Measurements from ENCODE around the gene LRFN5. TPM values are rescaled to one million over a fixed set of nuclear protein-coding genes. Genes with fewer than 3 reads are reported as not detected.

The LRFN5 gene
- polyA plus RNA-seq, 3 donors, result not detected

DNA sequence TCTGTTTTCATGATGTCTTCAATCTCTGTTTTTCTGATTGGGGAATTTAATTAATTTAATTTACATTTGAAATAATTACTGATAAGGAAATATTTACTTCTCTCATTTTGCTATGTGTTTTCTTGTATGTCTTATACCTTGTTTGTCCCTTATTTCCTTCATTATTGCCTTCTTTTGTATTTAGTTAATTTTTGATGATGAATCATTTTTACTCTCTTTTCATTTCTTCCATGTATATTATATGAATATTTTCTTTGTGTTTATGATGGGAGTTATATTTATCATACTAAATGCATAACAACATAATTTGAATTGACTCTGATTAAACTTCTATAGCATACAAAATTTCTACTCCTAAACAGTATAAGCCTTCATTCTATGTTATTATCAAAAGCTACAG, 309.6 kb downstream of the LRFN5 start:
- TF ChIP-seq, protein P1, sequence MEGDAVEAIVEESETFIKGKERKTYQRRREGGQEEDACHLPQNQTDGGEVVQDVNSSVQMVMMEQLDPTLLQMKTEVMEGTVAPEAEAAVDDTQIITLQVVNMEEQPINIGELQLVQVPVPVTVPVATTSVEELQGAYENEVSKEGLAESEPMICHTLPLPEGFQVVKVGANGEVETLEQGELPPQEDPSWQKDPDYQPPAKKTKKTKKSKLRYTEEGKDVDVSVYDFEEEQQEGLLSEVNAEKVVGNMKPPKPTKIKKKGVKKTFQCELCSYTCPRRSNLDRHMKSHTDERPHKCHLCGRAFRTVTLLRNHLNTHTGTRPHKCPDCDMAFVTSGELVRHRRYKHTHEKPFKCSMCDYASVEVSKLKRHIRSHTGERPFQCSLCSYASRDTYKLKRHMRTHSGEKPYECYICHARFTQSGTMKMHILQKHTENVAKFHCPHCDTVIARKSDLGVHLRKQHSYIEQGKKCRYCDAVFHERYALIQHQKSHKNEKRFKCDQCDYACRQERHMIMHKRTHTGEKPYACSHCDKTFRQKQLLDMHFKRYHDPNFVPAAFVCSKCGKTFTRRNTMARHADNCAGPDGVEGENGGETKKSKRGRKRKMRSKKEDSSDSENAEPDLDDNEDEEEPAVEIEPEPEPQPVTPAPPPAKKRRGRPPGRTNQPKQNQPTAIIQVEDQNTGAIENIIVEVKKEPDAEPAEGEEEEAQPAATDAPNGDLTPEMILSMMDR (IDR thresholded peaks at IDR 0.05), result no peak
- Histone ChIP-seq H2AFZ (ENCODE audit: insufficient read depth, low read depth, low read length, poor library complexity, severe bottlenecking) (no peak overlapping the region), H3K9ac (ENCODE audit: insufficient read depth, low read length, poor library complexity, severe bottlenecking) (no peak overlapping the region), H3K36me3 (replicated peaks in 1 of 2; ENCODE audit: control insufficient read depth in 1 of 2, insufficient read depth in 2 of 2, low read length in 2 of 2) (no peaks in the 10 kb centered on the region), H3K4me2 (replicated peaks; ENCODE audit: extremely low read depth, low read length, poor library complexity, severe bottlenecking) (no peak overlapping the region), H3K9me3 (replicated peaks in 1 of 2; ENCODE audit: control insufficient read depth in 1 of 2, insufficient read depth in 1 of 2, low read length in 2 of 2) (no peaks in the 10 kb centered on the region), H3K27ac (ENCODE audit: low read depth in 1 of 2, low read length in 2 of 2) (no peak overlapping the region), H3K27me3 (ENCODE audit: control insufficient read depth in 2 of 2, insufficient read depth in 2 of 2, low read length in 2 of 2) (no peaks in the 10 kb centered on the region), H3K4me3 (replicated peaks in 1 of 3; ENCODE audit: low read depth in 2 of 3, low read length in 3 of 3) (no peak overlapping the region), H3K4me1 (ENCODE audit: control insufficient read depth in 1 of 2, insufficient read depth in 2 of 2, low read length in 2 of 2) (no peaks in the 10 kb centered on the region), H4K20me1 (ENCODE audit: insufficient read depth, low read length) (no peaks in the 10 kb centered on the region), H3K79me2 (ENCODE audit: insufficient read depth, low read length) (no peaks in the 10 kb centered on the region)
- H3K27ac Mint-ChIP-seq, result no peak overlapping the region
- peaks cover 0 to 6% (median 0%) of the 10 kb centered on the region in 7 donors for H3K9me3 Mint-ChIP-seq
- no peaks in the 10 kb centered on the region for H3K27me3 Mint-ChIP-seq (ENCODE audit: low read depth in 3 of 3)
- intact Hi-C loops (cut with micrococcal nuclease), result no loop called here
- no peaks in the 10 kb centered on the region for H3K36me3 Mint-ChIP-seq
- no peak overlapping the region for H3K4me3 Mint-ChIP-seq
- H3K4me1 Mint-ChIP-seq, result no peaks in the 10 kb centered on the region
- no peak for DNase-seq

DNA sequence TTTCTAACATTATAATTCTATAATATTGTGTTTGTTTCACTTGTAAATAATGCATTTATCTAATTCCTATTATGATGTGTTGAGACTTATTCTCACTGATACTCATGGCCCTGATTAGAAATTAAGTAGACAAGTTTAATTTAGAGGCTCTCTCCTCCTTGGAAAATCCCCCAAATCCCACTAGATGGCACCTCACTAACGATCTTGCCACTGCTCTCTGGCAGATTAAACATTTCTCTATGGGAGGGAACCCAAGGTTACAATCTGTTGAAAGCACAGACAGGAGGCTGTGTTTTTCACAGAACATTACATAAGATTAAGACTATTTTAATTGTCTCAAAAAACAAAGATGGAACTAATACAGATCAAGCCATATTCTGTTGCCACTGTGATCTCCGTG, 318.7 kb downstream of the LRFN5 start:
- no peak for DNase-seq

More for the DNA sequence above, 318.7 kb downstream of the LRFN5 start:
- no peaks in the 10 kb centered on the region for H3K36me3 ChIP-seq (replicated peaks in 1 of 2; ENCODE audit: control insufficient read depth in 1 of 2, insufficient read depth in 2 of 2, low read length in 2 of 2)
- intact Hi-C loops (cut with micrococcal nuclease), result no loop called here
- no peaks in the 10 kb centered on the region for H3K27me3 ChIP-seq (ENCODE audit: control insufficient read depth in 2 of 2, insufficient read depth in 2 of 2, low read length in 2 of 2)
- peaks cover 0 to 3% (median 0%) of the 10 kb centered on the region in 7 donors for H3K9me3 Mint-ChIP-seq
- no peak overlapping the region for H2AFZ ChIP-seq (ENCODE audit: insufficient read depth, low read depth, low read length, poor library complexity, severe bottlenecking)
- H3K4me1 ChIP-seq (ENCODE audit: control insufficient read depth in 1 of 2, insufficient read depth in 2 of 2, low read length in 2 of 2), result no peaks in the 10 kb centered on the region
- whole genome bisulfite sequencing (ENCODE audit: insufficient coverage), result no CpG with 5 or more reads among the region's 2 CpGs
- H3K27ac Mint-ChIP-seq, result no peak overlapping the region
- H3K4me3 ChIP-seq (replicated peaks in 1 of 3; ENCODE audit: low read depth in 2 of 3, low read length in 3 of 3), result no peak overlapping the region
- no peak overlapping the region for H3K4me2 ChIP-seq (replicated peaks; ENCODE audit: extremely low read depth, low read length, poor library complexity, severe bottlenecking)
- H3K9ac ChIP-seq (ENCODE audit: insufficient read depth, low read length, poor library complexity, severe bottlenecking), result no peak overlapping the region
- no peaks in the 10 kb centered on the region for H3K4me1 Mint-ChIP-seq
- TF ChIP-seq, protein P1 (IDR thresholded peaks at IDR 0.05), result no peak
- H3K27me3 Mint-ChIP-seq (ENCODE audit: low read depth in 3 of 3), result no peaks in the 10 kb centered on the region
- H3K79me2 ChIP-seq (ENCODE audit: insufficient read depth, low read length), result no peaks in the 10 kb centered on the region
- H3K27ac ChIP-seq (ENCODE audit: low read depth in 1 of 2, low read length in 2 of 2), result no peak overlapping the region
- H3K4me3 Mint-ChIP-seq, result no peak overlapping the region
- no peaks in the 10 kb centered on the region for H3K36me3 Mint-ChIP-seq
- no peaks in the 10 kb centered on the region for H4K20me1 ChIP-seq (ENCODE audit: insufficient read depth, low read length)
- no peaks in the 10 kb centered on the region for H3K9me3 ChIP-seq (replicated peaks in 1 of 2; ENCODE audit: control insufficient read depth in 1 of 2, insufficient read depth in 1 of 2, low read length in 2 of 2)
